Epithelial cell of proximal tubule (primary cell): ENCODE measurements around the gene DCAKD. TPM values are rescaled to one million over a fixed set of nuclear protein-coding genes. Genes with fewer than 3 reads are reported as not detected.

Source experiments
- DNase-seq: peaks from one replicate; pipeline ENCODE4 v3.0.0-alpha.2; 2011; ENCODE audit warnings: low read depth
- H3K4me3 ChIP-seq: 2 replicates; pipeline ENCODE4 v1.5.1; 2011; ENCODE audit warnings: low read depth, mild to moderate bottlenecking, low read length
- total RNA-seq: library from RNA; depleted of rRNA; stranded (reverse); fragments of >200 nt; gene quantifications from 2 replicates; pipeline ENCODE4 v1.2.3, GENCODE V29; 2015
- TF ChIP-seq, protein P1 (sequence below): conservative IDR thresholded peaks from 2 replicates; pipeline ENCODE4 v1.5.1; 2012; ENCODE audit warnings: low read depth, mild to moderate bottlenecking, low read length

Gene DCAKD
- total RNA-seq, 1 donor from 2014 or later = 44.4 TPM

DNA sequence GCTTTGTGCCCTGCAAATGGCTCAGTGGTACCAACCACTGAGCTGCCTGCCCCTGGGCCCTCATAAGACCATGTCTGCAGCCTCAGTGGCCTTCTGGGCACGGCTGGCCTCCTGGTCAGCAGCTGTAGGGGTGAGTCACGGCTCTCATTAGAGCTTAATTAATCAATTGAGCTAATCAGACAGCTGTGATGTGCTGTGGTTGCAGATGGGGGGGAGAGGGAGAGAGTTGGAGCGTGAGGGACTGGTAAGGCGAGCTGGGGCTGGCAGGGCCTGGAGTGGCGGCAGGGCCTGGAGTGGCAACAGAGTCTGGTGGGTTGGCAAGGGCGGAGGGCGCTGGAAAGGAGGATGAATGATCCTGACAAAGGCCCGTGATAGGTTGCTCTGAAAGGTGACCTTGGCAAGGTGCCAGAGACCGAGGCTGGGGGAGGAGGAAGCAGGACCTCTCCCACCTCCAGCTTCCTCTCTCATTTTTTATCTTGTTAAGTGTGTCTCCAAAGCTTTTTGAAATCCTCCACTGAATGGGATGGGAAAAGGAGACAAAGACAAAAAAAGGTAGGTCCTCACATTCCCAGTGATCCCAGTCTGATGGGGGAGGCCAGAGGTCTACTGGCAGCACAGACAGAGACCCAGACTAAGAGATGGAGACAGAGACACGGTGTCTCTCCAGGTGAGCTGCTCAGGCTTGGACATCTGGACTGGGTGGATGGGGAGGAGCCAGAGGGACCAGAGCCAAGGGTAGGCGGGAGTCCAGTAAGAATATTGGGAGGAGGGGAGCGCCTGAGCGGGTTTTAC, 41.6 kb downstream of the DCAKD start:
- H3K4me3 ChIP-seq = no peak overlapping the region
- TF ChIP-seq, protein P1, sequence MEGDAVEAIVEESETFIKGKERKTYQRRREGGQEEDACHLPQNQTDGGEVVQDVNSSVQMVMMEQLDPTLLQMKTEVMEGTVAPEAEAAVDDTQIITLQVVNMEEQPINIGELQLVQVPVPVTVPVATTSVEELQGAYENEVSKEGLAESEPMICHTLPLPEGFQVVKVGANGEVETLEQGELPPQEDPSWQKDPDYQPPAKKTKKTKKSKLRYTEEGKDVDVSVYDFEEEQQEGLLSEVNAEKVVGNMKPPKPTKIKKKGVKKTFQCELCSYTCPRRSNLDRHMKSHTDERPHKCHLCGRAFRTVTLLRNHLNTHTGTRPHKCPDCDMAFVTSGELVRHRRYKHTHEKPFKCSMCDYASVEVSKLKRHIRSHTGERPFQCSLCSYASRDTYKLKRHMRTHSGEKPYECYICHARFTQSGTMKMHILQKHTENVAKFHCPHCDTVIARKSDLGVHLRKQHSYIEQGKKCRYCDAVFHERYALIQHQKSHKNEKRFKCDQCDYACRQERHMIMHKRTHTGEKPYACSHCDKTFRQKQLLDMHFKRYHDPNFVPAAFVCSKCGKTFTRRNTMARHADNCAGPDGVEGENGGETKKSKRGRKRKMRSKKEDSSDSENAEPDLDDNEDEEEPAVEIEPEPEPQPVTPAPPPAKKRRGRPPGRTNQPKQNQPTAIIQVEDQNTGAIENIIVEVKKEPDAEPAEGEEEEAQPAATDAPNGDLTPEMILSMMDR = no peak

DNA sequence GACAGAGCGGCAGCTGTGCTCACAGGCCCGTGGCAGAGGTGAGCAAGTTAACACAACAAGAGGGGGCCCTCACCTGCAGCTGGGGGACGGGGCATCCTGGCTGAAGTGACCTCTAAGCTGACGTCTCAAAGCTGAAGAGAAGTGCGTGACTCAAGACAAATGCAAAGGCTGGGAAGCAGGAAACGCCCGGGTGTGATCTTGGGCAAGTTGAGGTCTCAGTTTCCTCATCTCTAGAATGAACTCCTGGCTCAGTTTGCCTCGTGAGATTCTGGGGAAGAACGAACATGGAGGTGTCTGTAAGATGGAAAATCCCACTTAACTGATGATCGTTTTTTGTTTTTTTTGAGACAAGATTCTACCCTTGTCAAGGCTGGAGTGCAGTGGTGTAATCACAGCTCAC, 43.2 kb downstream of the DCAKD start:
- DNase-seq = no peak
- H3K4me3 ChIP-seq = no peak overlapping the region
- TF ChIP-seq, protein P1 = no peak

More for the DNA sequence above, 41.6 kb downstream of the DCAKD start:
- no peak for DNase-seq

DNA sequence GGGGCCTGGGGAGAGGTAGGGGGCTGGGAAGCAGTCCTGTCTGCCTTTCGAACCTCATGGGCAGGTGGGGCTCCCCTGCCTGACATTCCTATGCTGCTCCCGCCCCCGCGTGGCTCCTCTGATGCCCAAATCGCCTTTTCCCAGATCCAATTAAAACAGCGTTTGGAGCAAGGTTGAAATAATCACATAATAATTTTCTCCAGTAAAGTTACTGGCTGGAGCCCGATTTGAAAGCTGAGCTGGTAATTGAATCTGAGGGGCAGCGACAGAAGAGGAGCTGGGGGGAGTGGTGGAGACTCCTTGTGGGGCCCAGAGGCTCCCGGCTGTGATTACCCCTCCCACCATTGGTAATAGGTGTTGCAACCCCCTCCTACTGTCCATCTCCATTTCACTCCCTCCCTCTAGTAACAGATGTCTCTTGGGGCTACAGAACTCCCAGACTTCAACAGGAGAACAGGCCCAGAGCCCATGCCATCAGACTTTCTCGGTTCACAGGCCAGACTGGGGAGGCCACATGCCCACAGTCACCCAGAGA, 44.4 kb downstream of the DCAKD start:
- H3K4me3 ChIP-seq = no peak overlapping the region
- TF ChIP-seq, protein P1 = no peak
- no peak for DNase-seq

DNA sequence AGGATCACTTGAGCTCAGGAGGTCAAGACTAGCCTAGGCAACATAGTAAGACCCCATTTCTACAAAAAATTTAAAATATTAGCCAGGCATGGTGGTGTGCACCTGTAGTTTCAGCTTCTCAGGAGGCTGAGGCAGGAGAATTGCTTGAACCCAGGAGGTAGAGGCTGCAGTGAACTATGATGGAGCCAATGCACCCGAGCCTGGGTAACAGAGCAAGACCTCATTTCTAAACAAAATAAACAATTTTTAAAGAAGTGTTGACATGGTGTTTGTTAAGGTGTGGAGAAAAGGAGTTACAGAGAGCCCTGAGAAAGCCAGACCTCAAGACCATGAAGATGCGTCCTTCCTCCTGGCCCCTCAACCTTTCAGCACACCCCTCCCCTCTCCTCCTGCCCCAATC, 45.7 kb downstream of the DCAKD start:
- DNase-seq = no peak
- TF ChIP-seq, protein P1 = no peak
- H3K4me3 ChIP-seq = no peak overlapping the region

DNA sequence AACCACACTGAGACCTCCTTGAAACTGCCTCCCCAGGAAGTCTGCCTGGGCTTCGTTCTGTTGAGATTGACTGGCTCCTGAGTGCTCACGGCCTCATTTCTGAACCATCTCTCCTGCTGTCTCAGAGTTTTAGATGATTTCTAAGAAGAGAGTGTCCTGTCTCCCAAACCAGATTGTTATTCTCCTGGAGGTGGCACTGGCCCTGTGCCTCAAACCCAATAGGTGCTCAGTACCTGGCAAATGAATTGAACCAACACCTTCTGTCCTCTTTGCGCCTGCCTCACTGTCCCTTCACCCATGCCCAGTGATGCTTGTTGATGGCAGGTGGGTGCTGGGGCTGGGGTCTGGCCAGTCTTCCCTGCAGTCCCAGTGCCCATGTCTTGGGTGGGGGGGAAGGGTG, 47.0 kb downstream of the DCAKD start:
- TF ChIP-seq, protein P1 = no peak

DNA sequence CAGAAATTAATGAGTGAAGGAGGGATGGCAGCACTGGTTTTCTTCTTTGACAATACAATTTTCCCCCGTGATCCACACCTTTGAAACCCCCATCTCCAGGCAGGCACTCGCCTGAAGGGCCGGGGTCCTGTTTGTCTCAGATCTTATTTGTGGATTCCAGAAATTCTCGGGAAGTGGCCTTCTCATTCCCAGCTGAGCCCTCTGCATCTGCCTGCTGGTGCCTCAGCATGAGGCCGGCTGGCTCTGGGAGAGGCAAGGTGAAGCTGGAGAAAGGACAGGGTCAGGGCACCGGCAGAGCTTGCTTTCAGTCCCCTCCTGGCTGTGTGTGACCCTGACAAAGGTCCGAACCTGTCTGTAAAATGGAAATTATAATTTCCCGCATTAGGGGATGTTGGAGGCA, 47.6 kb downstream of the DCAKD start:
- no peak overlapping the region for H3K4me3 ChIP-seq
- no peak for DNase-seq
- TF ChIP-seq, protein P1 = no peak

More for the DNA sequence above, 47.0 kb downstream of the DCAKD start:
- H3K4me3 ChIP-seq = no peak overlapping the region
- DNase-seq = no peak

DNA sequence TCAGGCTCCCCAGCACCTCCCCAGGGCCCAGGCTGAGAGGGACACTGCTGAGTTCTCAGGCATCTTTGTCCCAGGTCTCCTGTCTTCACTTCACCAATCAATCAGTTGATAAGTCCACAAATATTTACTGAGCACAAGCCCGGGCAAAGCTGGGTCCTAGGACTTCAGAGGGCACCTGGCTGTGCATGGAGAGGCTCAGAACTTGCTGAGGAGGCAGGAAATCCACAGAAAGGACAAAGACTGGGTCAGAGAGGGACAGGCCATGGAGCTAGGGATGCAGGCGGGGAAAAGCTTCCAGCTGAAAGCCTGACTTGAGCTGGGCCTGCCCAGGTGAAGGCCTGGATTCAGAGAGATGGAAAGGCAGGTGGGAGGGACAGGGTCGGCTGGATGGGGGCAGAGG, 50.1 kb downstream of the DCAKD start:
- TF ChIP-seq, protein P1 = no peak
- no peak for DNase-seq
- H3K4me3 ChIP-seq = no peak overlapping the region
